MCF 10A (cell line): ENCODE results near the gene SLC7A6. TPM values are rescaled to one million over a fixed set of nuclear protein-coding genes. Genes with fewer than 3 reads are reported as not detected.

Experiments
- BruUV-seq: library from RNA; stranded (reverse); fragments of 400-500 nt; replicated peaks from 2 replicates; lab custom pipeline; 2021; lab: Mats Ljungman, UMichigan
- CTCF ChIA-PET: fragments of 300-600 bp; sonication (Branson Sonifier 250); formaldehyde crosslinking; extraction: SDS; loops from one replicate; lab custom pipeline; 2021; ENCODE audit warnings: antibody characterized with exemption, inconsistent platforms; lab: Yijun Ruan, JAX
- POLR2A ChIA-PET: fragments of 300-600, 350-650 bp; sonication (Branson Sonifier 250); formaldehyde crosslinking; extraction: SDS; loops from one replicate; lab custom pipeline; 2020; ENCODE audit warnings: antibody characterized with exemption, inconsistent platforms; lab: Yijun Ruan, JAX
- DNase-seq: peaks from one replicate; pipeline ENCODE4 v3.0.0-alpha.2; 2018; ENCODE audit not compliant: unreplicated experiment
- H3K27ac Mint-ChIP-seq: one replicate; pipeline ENCODE4 v1.8.0; 2022; ENCODE audit warnings: mild to moderate bottlenecking, low read depth, mixed read lengths; ENCODE audit not compliant: unreplicated experiment
- H3K27me3 Mint-ChIP-seq: one replicate; pipeline ENCODE4 v1.8.0; 2022; ENCODE audit warnings: mixed read lengths; ENCODE audit not compliant: insufficient read depth, unreplicated experiment
- H3K36me3 Mint-ChIP-seq: one replicate; pipeline ENCODE4 v1.8.0; 2022; ENCODE audit warnings: mild to moderate bottlenecking, moderate library complexity, mixed read lengths; ENCODE audit not compliant: insufficient read depth, unreplicated experiment
- H3K4me1 Mint-ChIP-seq: one replicate; pipeline ENCODE4 v1.8.0; 2022; ENCODE audit warnings: mixed read lengths; ENCODE audit not compliant: insufficient read depth, unreplicated experiment
- H3K4me3 Mint-ChIP-seq: one replicate; pipeline ENCODE4 v1.8.0; 2022; ENCODE audit warnings: mild to moderate bottlenecking, moderate library complexity, mixed read lengths; ENCODE audit not compliant: unreplicated experiment
- H3K9me3 Mint-ChIP-seq: one replicate; pipeline ENCODE4 v1.8.0; 2022; ENCODE audit warnings: mixed read lengths; ENCODE audit not compliant: unreplicated experiment
- intact Hi-C: fragments of 100-400 bp; cut with micrococcal nuclease; formaldehyde crosslinking; loops from 2 replicates; pipeline ENCODE4 v1.14.1; 2022
- microRNA-seq: library from miRNA; unstranded; fragments of <30 nt; microRNA quantifications from one replicate; pipeline ENCODE4 v1.2.0, GENCODE V29; 2022
- total RNA-seq: library from RNA; stranded (reverse); gene quantifications from 2 replicates; pipeline ENCODE4 v1.2.3, GENCODE V29; 2022
- TF ChIP-seq, protein P1 (sequence below): fragments of 200-600 bp; IDR thresholded peaks from one replicate; pipeline ENCODE4 v1.8.0; 2022; ENCODE audit warnings: antibody characterized with exemption, mild to moderate bottlenecking; ENCODE audit not compliant: unreplicated experiment

SLC7A6 gene
- total RNA-seq, 1 experiment from 2014 or later = 61.0 TPM

GRCh38 chr16:68349838-68350410, 85.6 kb downstream of the SLC7A6 start:
- Mint-ChIP-seq H3K4me3 (no peak overlapping the region), H3K27me3 (no peaks in the 10 kb centered on the region), H3K27ac (no peak overlapping the region), H3K9me3 (no peaks in the 10 kb centered on the region), H3K36me3 (peaks cover 66% of the 10 kb centered on the region), H3K4me1 (no peaks in the 10 kb centered on the region)
- no TSS peak for BruUV-seq
- TF ChIP-seq, protein P1, sequence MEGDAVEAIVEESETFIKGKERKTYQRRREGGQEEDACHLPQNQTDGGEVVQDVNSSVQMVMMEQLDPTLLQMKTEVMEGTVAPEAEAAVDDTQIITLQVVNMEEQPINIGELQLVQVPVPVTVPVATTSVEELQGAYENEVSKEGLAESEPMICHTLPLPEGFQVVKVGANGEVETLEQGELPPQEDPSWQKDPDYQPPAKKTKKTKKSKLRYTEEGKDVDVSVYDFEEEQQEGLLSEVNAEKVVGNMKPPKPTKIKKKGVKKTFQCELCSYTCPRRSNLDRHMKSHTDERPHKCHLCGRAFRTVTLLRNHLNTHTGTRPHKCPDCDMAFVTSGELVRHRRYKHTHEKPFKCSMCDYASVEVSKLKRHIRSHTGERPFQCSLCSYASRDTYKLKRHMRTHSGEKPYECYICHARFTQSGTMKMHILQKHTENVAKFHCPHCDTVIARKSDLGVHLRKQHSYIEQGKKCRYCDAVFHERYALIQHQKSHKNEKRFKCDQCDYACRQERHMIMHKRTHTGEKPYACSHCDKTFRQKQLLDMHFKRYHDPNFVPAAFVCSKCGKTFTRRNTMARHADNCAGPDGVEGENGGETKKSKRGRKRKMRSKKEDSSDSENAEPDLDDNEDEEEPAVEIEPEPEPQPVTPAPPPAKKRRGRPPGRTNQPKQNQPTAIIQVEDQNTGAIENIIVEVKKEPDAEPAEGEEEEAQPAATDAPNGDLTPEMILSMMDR = no peak
- ChIA-PET POLR2A (no interaction called here), CTCF (interaction anchor here (0.7 to 0.8 kb wide), 2 partner anchors 29 to 89 kb away, joined by 3 to 5 read pairs; no protein-coding TSS in a partner anchor)
- no peak for DNase-seq
- intact Hi-C loops = no loop called here

DNA sequence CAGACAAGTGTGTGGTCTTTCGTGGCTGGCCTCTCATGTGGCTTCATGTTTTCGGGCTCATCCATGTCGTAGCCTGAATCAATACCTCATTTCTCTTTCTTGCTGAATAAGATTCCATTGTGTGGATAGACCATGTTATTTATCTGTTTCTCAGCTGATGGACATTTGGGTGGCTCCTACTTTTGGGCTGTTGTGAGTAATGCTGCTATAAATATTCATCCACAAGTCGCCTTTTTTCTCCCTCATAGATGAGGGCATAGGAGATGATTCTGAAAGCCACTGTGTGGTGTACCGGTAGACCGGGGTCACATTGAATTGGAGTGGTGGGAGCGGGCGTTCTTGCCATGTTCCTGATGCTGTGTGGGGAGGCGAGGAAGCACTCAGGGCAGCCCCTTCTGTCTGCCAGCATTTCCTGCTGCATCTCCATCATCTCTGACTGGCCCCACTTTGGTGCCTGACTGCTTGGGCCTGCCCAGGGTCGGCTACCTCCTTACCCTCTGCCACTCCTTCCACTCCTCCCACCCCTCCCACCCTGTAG, 86.6 kb downstream of the SLC7A6 start:
- H3K36me3 Mint-ChIP-seq = peaks cover 63% of the 10 kb centered on the region
- BruUV-seq = no TSS peak
- H3K27me3 Mint-ChIP-seq = no peaks in the 10 kb centered on the region
- ChIA-PET CTCF (no interaction called here), POLR2A (no interaction called here)
- no peak overlapping the region for H3K27ac Mint-ChIP-seq
- no peak overlapping the region for H3K4me3 Mint-ChIP-seq
- TF ChIP-seq, protein P1 = no peak
- intact Hi-C loops = no loop called here
- DNase-seq = no peak
- no peaks in the 10 kb centered on the region for H3K4me1 Mint-ChIP-seq
- no peaks in the 10 kb centered on the region for H3K9me3 Mint-ChIP-seq

Small RNA genes lying within 50 kb of the gene (microRNA-seq; reads per million reads assigned to microRNA genes)
- gene MIR6773 = 0.93 reads per million

Other genes starting within 250 kb of the SLC7A6 start
- not detected in 2 replicates for gene DPEP2NB, start 248.6 kb upstream of the SLC7A6 start, total RNA-seq
- 9.3 and 11.7 TPM in 2 replicates for gene DDX28, start 241.3 kb upstream of the SLC7A6 start, total RNA-seq
- 24.2 and 26.4 TPM in 2 replicates for gene DUS2, start 241.2 kb upstream of the SLC7A6 start, total RNA-seq
- 18.5 and 24.1 TPM in 2 replicates for gene NFATC3, start 179.2 kb upstream of the SLC7A6 start, total RNA-seq
- gene ESRP2, start 28.4 kb upstream of the SLC7A6 start, total RNA-seq = 42.7 and 48.8 TPM in 2 replicates
- gene PLA2G15, start 19.2 kb upstream of the SLC7A6 start, total RNA-seq = 4.6 and 6.4 TPM in 2 replicates
- gene SLC7A6OS, start 46.4 kb downstream of the SLC7A6 start, total RNA-seq = 19.4 and 20.4 TPM in 2 replicates
- gene PRMT7, start 46.5 kb downstream of the SLC7A6 start, total RNA-seq = 28.0 and 33.2 TPM in 2 replicates
- gene SMPD3, start 184.0 kb downstream of the SLC7A6 start, total RNA-seq = 0.25 TPM in 1 of 2 replicates, not detected in the other